Uterus (tissue), 2 donors: ENCODE measurements around the gene SMAD3.

Source experiments
- POLR2A ChIP-seq, 2 donors: fragments of 450-650 bp; IDR thresholded peaks; one replicate each; pipeline ENCODE4 v1.6.1; 2016; ENCODE audit warnings: antibody characterized with exemption in 2 of 2, mild to moderate bottlenecking in 1 of 2, moderate library complexity in 1 of 2
- TF ChIP-seq, protein P1 (sequence below), 4 experiments: fragments of 200-600 bp in 2 of 4; fragments of 450-650 bp in 2 of 4; sonication (generic) in 2 of 4; IDR thresholded peaks; one replicate each; pipeline ENCODE4 v1.5.1; 2016 to 2019; ENCODE audit warnings: antibody characterized with exemption in 4 of 4, mild to moderate bottlenecking in 2 of 4, moderate library complexity in 1 of 4

GRCh38 chr15:67193223-67193990 lies 128.0 kb downstream of the SMAD3 start:
- TF ChIP-seq, protein P1, sequence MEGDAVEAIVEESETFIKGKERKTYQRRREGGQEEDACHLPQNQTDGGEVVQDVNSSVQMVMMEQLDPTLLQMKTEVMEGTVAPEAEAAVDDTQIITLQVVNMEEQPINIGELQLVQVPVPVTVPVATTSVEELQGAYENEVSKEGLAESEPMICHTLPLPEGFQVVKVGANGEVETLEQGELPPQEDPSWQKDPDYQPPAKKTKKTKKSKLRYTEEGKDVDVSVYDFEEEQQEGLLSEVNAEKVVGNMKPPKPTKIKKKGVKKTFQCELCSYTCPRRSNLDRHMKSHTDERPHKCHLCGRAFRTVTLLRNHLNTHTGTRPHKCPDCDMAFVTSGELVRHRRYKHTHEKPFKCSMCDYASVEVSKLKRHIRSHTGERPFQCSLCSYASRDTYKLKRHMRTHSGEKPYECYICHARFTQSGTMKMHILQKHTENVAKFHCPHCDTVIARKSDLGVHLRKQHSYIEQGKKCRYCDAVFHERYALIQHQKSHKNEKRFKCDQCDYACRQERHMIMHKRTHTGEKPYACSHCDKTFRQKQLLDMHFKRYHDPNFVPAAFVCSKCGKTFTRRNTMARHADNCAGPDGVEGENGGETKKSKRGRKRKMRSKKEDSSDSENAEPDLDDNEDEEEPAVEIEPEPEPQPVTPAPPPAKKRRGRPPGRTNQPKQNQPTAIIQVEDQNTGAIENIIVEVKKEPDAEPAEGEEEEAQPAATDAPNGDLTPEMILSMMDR (IDR thresholded peaks at IDR 0.05): no peak
- TF ChIP-seq POLR2A (IDR thresholded peaks at IDR 0.05): no peak
